IPS-15b (cell line): ENCODE data around the gene MBNL1.

Experiments used
- H3K27me3 ChIP-seq: one replicate; pipeline ENCODE4 v1.6.1; 2013; ENCODE audit warnings: low read length; ENCODE audit not compliant: control insufficient read depth, insufficient read depth
- H3K36me3 ChIP-seq: one replicate; pipeline ENCODE4 v1.6.1; 2013; ENCODE audit warnings: low read length; ENCODE audit not compliant: control insufficient read depth, insufficient read depth
- H3K4me1 ChIP-seq: one replicate; pipeline ENCODE4 v1.6.1; 2013; ENCODE audit warnings: mild to moderate bottlenecking, low read length; ENCODE audit not compliant: control insufficient read depth, insufficient read depth
- H3K4me3 ChIP-seq: one replicate; pipeline ENCODE4 v1.5.1; 2013; ENCODE audit warnings: low read depth, low read length
- H3K9ac ChIP-seq: one replicate; pipeline ENCODE4 v1.6.1; 2013; ENCODE audit warnings: low read depth, mild to moderate bottlenecking, low read length
- H3K9me3 ChIP-seq: one replicate; pipeline ENCODE4 v1.6.1; 2013; ENCODE audit warnings: mild to moderate bottlenecking, low read length; ENCODE audit not compliant: control insufficient read depth, insufficient read depth

Gene MBNL1

GRCh38 chr3:152235709-152236298 is 32.9 kb upstream of the MBNL1 start:
- no peaks in the 10 kb centered on the region for H3K9me3 ChIP-seq
- H3K9ac ChIP-seq = no peak overlapping the region
- no peaks in the 10 kb centered on the region for H3K4me1 ChIP-seq
- no peaks in the 10 kb centered on the region for H3K36me3 ChIP-seq
- H3K4me3 ChIP-seq = no peak overlapping the region
- no peaks in the 10 kb centered on the region for H3K27me3 ChIP-seq

DNA sequence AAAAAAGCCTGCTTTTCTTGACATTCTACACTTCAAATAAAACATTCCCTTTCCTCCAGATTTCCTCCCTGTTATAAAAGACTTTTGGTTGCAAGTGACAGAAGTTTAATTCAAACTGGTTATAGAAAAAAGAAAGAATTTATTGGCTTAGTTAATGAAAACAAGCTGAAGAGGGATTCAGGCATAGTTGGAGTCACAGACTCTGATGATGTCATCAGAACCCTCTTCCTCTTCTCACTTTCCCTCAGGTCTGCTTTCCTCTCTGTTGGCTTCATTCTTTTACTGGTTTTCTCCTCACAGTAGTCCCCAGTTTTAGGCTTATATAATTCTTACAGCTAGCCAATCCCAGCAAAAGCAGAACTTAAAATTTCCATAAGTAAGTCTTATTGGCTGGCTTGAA is 32.0 kb upstream of the MBNL1 start:
- Histone ChIP-seq H3K9ac (no peak overlapping the region), H3K27me3 (no peaks in the 10 kb centered on the region), H3K36me3 (no peaks in the 10 kb centered on the region), H3K4me3 (no peak overlapping the region), H3K4me1 (no peaks in the 10 kb centered on the region), H3K9me3 (no peaks in the 10 kb centered on the region)

GRCh38 chr3:152241142-152242017 is 27.3 kb upstream of the MBNL1 start:
- no peaks in the 10 kb centered on the region for H3K36me3 ChIP-seq
- H3K4me3 ChIP-seq = no peak overlapping the region
- no peaks in the 10 kb centered on the region for H3K27me3 ChIP-seq
- no peaks in the 10 kb centered on the region for H3K9me3 ChIP-seq
- no peak overlapping the region for H3K9ac ChIP-seq
- no peaks in the 10 kb centered on the region for H3K4me1 ChIP-seq

- Histone ChIP-seq H3K9ac (no peak overlapping the region), H3K27me3 (no peaks in the 10 kb centered on the region), H3K4me3 (no peak overlapping the region), H3K9me3 (no peaks in the 10 kb centered on the region), H3K4me1 (no peaks in the 10 kb centered on the region), H3K36me3 (no peaks in the 10 kb centered on the region)
These were observed 25.4 kb upstream of the MBNL1 start for GRCh38 chr3:152243301-152243711.

GRCh38 chr3:152243721-152244516 is 24.8 kb upstream of the MBNL1 start:
- Histone ChIP-seq H3K4me3 (no peak overlapping the region), H3K9ac (no peak overlapping the region), H3K36me3 (no peaks in the 10 kb centered on the region), H3K27me3 (no peaks in the 10 kb centered on the region), H3K9me3 (no peaks in the 10 kb centered on the region), H3K4me1 (no peaks in the 10 kb centered on the region)

- H3K9ac ChIP-seq = no peak overlapping the region
- H3K4me3 ChIP-seq = no peak overlapping the region
- no peaks in the 10 kb centered on the region for H3K27me3 ChIP-seq
- H3K9me3 ChIP-seq = no peaks in the 10 kb centered on the region
- H3K4me1 ChIP-seq = no peaks in the 10 kb centered on the region
- no peaks in the 10 kb centered on the region for H3K36me3 ChIP-seq
These were observed 24.2 kb upstream of the MBNL1 start for GRCh38 chr3:152244517-152244888.

DNA sequence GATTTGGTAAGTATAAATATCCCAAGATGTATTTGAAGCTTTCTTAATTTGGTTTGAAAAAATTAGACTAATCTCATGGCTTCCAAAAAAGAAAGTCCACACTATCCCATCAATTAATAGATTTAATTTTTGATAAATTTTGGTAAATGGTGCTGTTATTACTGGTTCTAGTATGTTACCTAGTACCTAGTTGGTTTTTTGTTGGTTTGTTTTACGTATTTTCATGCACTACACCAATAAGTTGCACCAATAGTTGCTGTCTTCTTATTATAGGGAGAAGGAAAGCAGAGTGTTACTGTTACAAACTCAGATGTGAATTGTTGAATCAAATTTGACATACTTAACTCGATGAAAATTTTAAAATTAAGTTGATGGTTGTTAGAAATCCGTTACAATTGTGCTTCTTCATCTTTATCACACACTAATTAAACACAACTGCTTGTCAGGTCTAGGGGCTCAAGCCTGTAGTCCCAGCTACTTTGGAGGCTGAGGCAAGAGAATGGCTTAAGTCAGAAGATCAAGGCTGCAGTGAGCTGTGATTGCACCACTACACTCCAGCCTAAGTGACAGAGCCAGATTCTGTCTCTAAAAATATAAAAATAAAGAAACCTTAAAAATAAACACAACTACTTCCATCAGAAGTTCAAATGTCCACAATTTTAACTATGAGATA is 23.1 kb upstream of the MBNL1 start:
- H3K27me3 ChIP-seq = no peaks in the 10 kb centered on the region
- no peaks in the 10 kb centered on the region for H3K9me3 ChIP-seq
- no peak overlapping the region for H3K4me3 ChIP-seq
- H3K4me1 ChIP-seq = no peaks in the 10 kb centered on the region
- no peak overlapping the region for H3K9ac ChIP-seq
- no peaks in the 10 kb centered on the region for H3K36me3 ChIP-seq

GRCh38 chr3:152251916-152252315 is 16.8 kb upstream of the MBNL1 start:
- Histone ChIP-seq H3K4me3 (no peak overlapping the region), H3K9ac (no peak overlapping the region), H3K36me3 (no peaks in the 10 kb centered on the region), H3K27me3 (no peaks in the 10 kb centered on the region), H3K4me1 (no peaks in the 10 kb centered on the region), H3K9me3 (no peaks in the 10 kb centered on the region)

GRCh38 chr3:152252755-152253154 is 16.0 kb upstream of the MBNL1 start:
- Histone ChIP-seq H3K9ac (no peak overlapping the region), H3K9me3 (no peaks in the 10 kb centered on the region), H3K27me3 (no peaks in the 10 kb centered on the region), H3K4me1 (no peaks in the 10 kb centered on the region), H3K36me3 (no peaks in the 10 kb centered on the region), H3K4me3 (no peak overlapping the region)

- no peak overlapping the region for H3K4me3 ChIP-seq
- no peaks in the 10 kb centered on the region for H3K9me3 ChIP-seq
- H3K27me3 ChIP-seq = no peaks in the 10 kb centered on the region
- H3K36me3 ChIP-seq = no peaks in the 10 kb centered on the region
- no peak overlapping the region for H3K9ac ChIP-seq
- H3K4me1 ChIP-seq = no peaks in the 10 kb centered on the region
These were observed 15.2 kb upstream of the MBNL1 start for GRCh38 chr3:152253514-152253913.

GRCh38 chr3:152254041-152254440 is 14.7 kb upstream of the MBNL1 start:
- Histone ChIP-seq H3K4me3 (no peak overlapping the region), H3K4me1 (no peaks in the 10 kb centered on the region), H3K9me3 (no peaks in the 10 kb centered on the region), H3K27me3 (no peaks in the 10 kb centered on the region), H3K9ac (no peak overlapping the region), H3K36me3 (no peaks in the 10 kb centered on the region)
